ENCODE results near the gene CTXN1.
"Not testable (repeated sequence)": the region's sequence is repeated elsewhere in the genome, so short reads cannot be mapped to it uniquely, and the experiment has no call there.

CTXN1 gene

GRCh38 chr19:7900931-7901330, 25.0 kb downstream of the CTXN1 start:
- no peak for DNase-seq (ENCODE audit: low read depth in 2 of 2)

GRCh38 chr19:7900401-7900870, 25.5 kb downstream of the CTXN1 start:
- no peak for DNase-seq (ENCODE audit: low read depth in 2 of 2)

GRCh38 chr19:7899751-7900378, 26.1 kb downstream of the CTXN1 start:
- no peak for DNase-seq (ENCODE audit: low read depth in 2 of 2)

- no peak for DNase-seq (ENCODE audit: low read depth in 2 of 2)
Measured at GRCh38 chr19:7898967-7899366, 27.0 kb downstream of the CTXN1 start.

GRCh38 chr19:7897292-7897691, 28.6 kb downstream of the CTXN1 start:
- DNase-seq (ENCODE audit: low read depth in 2 of 2), result no peak

- no peak for DNase-seq (ENCODE audit: low read depth in 2 of 2)
Measured at GRCh38 chr19:7895565-7895964, 30.4 kb downstream of the CTXN1 start.

GRCh38 chr19:7894612-7895309, 31.2 kb downstream of the CTXN1 start:
- no peak for DNase-seq (ENCODE audit: low read depth in 2 of 2)

GRCh38 chr19:7893362-7894101, 32.4 kb downstream of the CTXN1 start:
- not testable (repeated sequence) for DNase-seq (ENCODE audit: low read depth in 2 of 2)

GRCh38 chr19:7888826-7889217, 37.1 kb downstream of the CTXN1 start:
- DNase-seq (ENCODE audit: low read depth in 2 of 2), result no peak

GRCh38 chr19:7888145-7888825, 37.6 kb downstream of the CTXN1 start, which contains the start of gene LRRC8E:
Gene LRRC8E, plus strand, starts transcription at chr19:7888510. Its CDS starts 7,094 bp downstream, at chr19:7895604.
- DNase-seq (ENCODE audit: low read depth in 2 of 2), result peak in 1 of 2 experiments; percentile 49

- no peak for DNase-seq (ENCODE audit: low read depth in 2 of 2)
Measured at GRCh38 chr19:7887408-7888144, 38.4 kb downstream of the CTXN1 start.

- no peak for DNase-seq (ENCODE audit: low read depth in 2 of 2)
Measured at GRCh38 chr19:7885818-7886217, 40.1 kb downstream of the CTXN1 start.

- DNase-seq (ENCODE audit: low read depth in 2 of 2), result no peak
Measured at GRCh38 chr19:7883796-7884570, 42.0 kb downstream of the CTXN1 start.

GRCh38 chr19:7883105-7883504, 42.8 kb downstream of the CTXN1 start:
- no peak for DNase-seq (ENCODE audit: low read depth in 2 of 2)

GRCh38 chr19:7881910-7882309, 44.0 kb downstream of the CTXN1 start:
- no peak for DNase-seq (ENCODE audit: low read depth in 2 of 2)

GRCh38 chr19:7879836-7880235, 46.1 kb downstream of the CTXN1 start:
- DNase-seq (ENCODE audit: low read depth in 2 of 2), result no peak

GRCh38 chr19:7879111-7879807, 46.7 kb downstream of the CTXN1 start:
- DNase-seq (ENCODE audit: low read depth in 2 of 2), result no peak

GRCh38 chr19:7877249-7877836, 48.6 kb downstream of the CTXN1 start:
- no peak for DNase-seq (ENCODE audit: low read depth in 2 of 2)

GRCh38 chr19:7874897-7875273, 51.0 kb downstream of the CTXN1 start:
- no peak for DNase-seq (ENCODE audit: low read depth in 2 of 2)

Measured in stimulated activated CD4-positive, alpha-beta T cell treated with anti-CD3 and anti-CD28 coated beads, Interleukin-12 subunit alpha, Interleukin-12 subunit beta, amount 100 ng/mL, for 24 hours (primary cell).